Stimulated activated CD8-positive, alpha-beta memory T cell treated with anti-CD3 and anti-CD28 coated beads, Interleukin-15, amount 100 ng/mL, for 1 hour (primary cell): ENCODE results near the gene ID1.
"Not testable (repeated sequence)": the region's sequence is repeated elsewhere in the genome, so short reads cannot be mapped to it uniquely, and the experiment has no call there.

Experiments
- DNase-seq: peaks from one replicate; pipeline ENCODE4 v3.0.0-alpha.2; 2020; ENCODE audit warnings: low read depth

Gene ID1

DNA sequence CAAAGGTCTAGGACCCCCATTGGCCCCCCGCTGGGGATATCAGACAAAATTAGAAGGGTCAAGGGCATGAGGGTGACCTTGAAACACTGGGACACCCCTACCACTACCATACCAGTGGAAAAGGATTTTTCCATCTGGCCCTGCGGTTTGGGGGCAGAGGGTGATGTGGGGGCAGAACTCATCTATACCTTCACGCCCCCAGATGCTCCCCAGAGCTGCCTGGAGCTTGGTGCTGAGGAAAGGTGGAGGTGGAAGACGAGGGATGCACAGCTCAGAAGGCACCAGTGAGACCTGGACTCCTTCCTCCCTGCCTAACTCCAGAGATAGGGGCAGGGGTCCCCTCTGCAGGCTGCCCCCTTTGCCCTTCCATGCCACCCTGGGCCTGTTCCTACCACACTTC, 33.7 kb downstream of the ID1 start:
- DNase-seq = no peak

DNA sequence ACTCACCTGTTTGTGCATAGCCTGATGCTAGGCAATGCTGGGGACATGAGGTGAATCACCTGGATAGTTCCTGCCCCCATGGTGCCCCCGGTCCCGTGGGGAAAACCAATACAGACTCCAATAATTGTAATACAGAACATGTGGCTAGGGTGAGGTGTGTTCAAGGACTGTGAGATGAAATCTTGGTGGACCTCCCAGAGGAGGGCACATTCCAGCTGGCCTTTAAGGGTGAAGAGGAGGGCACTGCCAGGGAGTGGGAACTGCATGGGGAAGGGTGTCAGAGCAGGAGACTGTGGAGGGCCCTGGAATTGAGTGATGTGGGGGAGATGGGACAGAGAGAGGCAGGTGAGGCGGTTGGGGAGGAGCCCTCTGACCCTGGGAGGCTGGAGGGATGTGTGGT, 35.2 kb downstream of the ID1 start:
- DNase-seq = no peak

DNA sequence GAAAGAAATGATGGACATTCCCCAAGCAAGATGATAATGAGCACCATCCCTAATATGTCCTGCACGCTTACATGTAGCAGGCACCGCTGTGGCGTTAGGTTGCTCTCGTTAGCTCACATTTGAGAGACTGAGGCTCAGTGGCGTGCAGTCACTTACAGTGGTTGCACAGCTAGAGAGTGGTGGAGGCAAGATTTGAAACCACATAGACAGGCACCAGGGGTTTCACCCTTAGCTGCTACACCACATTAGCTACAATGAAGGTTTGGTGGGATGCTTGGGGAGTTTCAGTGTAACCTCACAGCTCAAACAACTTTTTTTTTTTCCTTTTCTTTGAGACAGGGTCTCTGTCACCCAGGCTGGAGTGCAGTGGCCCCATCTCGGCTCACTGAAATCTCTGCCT, 36.3 kb downstream of the ID1 start:
- no peak for DNase-seq

DNA sequence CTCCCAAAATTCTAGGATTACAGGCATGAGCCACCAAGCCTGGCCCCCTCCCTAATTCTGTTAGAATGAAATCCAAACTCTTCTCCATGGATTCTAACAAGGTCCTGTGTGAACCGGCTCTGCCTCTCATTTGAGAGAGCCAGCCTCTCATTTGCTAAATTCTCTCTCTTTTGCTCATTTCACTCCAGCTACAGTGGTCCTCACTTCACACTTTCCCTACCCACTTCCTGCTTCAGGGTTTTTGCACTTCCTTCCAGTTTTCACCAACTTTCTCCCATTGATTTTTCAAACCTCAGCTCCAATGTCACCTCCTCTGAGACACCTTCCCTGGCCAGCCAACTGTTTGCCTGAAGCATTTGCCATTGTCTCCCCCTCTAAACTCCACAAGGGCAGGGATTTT, 37.7 kb downstream of the ID1 start:
- no peak for DNase-seq

DNA sequence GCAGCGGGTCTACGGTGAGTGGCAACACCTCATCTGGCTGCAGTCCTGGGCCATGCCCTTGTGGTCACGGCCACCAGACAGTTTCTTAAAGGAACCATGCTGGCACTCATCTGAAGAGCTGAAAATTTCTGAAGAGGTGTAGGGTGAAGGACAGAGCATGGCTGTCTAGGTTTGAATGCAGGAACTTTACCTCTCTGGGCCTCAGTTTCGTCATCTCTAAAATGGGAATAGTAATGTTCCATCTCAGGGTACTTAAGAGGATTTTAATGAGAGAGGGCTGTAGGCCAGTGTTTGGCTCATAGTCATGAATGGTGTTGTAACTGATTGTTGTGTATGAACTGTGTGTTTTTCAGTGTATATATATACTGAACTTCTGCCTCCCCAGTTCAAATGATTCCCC, 38.4 kb downstream of the ID1 start:
- no peak for DNase-seq

DNA sequence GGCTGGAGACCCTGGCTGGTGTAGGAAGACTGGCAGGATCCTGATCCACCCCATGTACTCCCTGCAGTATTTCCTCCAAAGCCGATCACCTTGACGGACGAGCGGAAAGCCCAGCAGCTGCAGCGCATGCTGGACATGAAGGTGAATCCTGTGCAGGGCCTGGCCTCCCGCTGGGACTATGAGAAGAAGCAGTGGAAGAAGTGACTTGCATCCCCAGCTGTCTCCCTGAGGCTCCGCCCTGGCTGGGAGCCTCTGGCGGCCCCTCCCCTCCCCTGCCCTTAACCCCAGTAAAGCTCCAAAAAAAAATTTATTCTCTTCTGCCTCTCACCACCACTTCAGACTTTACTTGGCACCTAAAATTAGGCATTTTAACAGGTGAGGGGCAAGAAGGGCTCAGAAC, 39.6 kb downstream of the ID1 start:
- no peak for DNase-seq

DNA sequence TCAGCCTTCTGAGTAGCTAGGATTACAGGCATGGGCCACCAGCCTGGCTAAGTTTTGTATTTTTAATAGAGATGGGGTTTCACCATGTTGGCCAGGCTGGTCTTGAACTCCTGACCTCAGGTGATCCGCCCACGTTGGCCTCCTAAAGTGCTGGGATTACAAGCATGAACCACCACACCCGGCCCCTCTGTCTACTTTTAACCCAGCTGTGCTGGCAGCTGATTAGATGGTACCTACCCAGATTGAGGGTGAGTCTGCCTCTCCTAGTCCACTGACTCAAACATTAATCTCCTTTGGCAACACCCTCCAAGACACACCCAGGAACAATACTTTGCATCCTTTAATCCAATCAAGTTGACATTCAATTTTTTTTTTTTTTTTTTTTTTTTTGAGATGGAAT, 43.0 kb downstream of the ID1 start:
- DNase-seq = not testable (repeated sequence)

DNA sequence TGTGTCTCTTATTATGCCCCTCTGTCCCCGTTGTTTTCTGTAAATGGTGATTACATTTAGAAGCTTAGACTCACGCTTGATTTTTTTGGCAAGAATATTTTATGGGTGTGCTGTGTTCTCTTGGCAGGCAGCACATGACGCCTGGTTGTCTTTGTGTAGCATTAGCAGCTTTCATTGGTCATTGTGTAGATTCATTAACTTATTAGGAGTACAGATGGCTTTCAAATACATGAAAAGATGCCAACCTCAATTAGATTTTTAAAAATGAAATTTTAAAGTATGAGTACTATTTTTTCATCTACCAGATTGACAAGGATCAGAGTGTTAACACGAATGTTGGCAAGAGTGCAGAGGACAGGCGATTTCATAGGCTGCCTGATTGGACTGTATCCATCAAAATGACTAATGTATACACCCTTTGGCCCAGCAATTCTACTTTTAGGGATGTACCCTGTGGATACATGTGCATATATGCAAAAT, 47.9 kb downstream of the ID1 start:
- no peak for DNase-seq

DNA sequence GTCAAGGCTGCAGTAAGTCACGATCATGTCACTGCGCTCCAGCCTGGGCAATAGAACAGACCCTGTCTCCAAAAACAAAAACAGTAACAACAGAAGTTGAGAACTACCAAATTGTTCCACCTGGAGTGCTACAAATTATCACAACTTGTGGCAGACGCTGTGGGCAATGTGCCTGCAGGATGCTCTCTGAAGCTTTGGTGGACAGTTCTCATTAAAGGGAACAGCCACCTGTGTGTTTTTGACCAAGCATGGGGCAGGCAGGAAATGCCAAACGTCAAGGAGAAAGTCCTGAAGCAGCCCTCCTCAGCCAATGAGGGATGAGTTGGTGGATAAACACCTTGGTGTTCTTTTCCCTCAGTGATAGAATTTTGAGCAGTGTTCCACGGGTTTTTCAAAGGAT, 48.5 kb downstream of the ID1 start:
- DNase-seq = no peak

DNA sequence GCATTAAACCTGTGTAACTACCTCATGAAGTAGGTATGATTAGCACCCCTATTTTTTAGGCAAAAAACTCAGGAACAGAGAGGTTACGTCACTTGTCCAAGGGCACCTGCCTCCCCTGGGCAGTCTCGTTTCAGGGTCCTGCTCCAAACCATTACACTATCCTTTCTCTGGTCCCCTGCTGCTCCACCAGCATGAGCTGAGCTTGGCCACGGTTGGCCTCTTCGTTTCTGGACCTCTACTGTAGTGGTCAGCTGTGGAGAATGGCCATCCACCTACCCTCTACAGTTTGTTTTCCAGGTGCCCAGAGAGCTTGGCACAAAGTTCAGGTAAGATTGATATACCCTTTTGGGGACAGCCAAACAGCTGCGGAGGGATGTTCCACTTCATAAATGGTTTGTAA, 49.4 kb downstream of the ID1 start:
- DNase-seq = no peak
